Erythroblast (primary cell): ENCODE results near the gene SHLD1.

ENCODE experiments used
- GATA1 ChIP-seq: IDR thresholded peaks from 2 replicates; pipeline ENCODE4 v1.6.1; 2011; ENCODE audit warnings: low read depth, mild to moderate bottlenecking, control low read depth, low read length, moderate library complexity
- POLR2A ChIP-seq: IDR thresholded peaks from 2 replicates; pipeline ENCODE4 v1.6.1; 2011; ENCODE audit warnings: mild to moderate bottlenecking, low read length

GRCh38 chr20:5720696-5721095, 29.5 kb upstream of the SHLD1 start:
- TF ChIP-seq POLR2A (no peak), GATA1 (no peak)
